Pancreas (tissue), 10 donors: ENCODE results near the gene NHLRC1. TPM values are rescaled to one million over a fixed set of nuclear protein-coding genes. Genes with fewer than 3 reads are reported as not detected.

Experiments used
- ATAC-seq, 4 donors: fragments of 200-7000 bp; cut with Tn5 transposase; one replicate each; pipeline versions ENCODE4 v1.8.0 to v1.9.1; 2020; ENCODE audit warnings: mild to moderate bottlenecking in 4 of 4, moderate library complexity in 4 of 4
- DNase-seq, 6 donors: peaks; one replicate each; pipeline ENCODE4 v3.0.0-alpha.2; 2020
- FAIRE-seq: peaks from 2 replicates; lab custom pipeline; 2012; peaks lifted over from hg19 to GRCh38; lab: Jason Lieb, UNC
- H3K27ac ChIP-seq, 4 donors: fragments of 200-600 bp; sonication (generic); 1 replicate in 3 of 4; 2 replicates in 1 of 4; pipeline versions ENCODE4 v1.5.0 to v1.8.0; 2020
- H3K27me3 ChIP-seq, 4 donors: fragments of 200-600 bp; one replicate each; pipeline ENCODE4 v1.8.0; 2021
- H3K36me3 ChIP-seq, 3 donors: fragments of 200-600 bp; sonication (generic) in 1 of 3; one replicate each; pipeline versions ENCODE4 v1.5.0 to v1.8.0; 2020 to 2021
- H3K4me1 ChIP-seq, 3 donors: fragments of 200-600 bp; one replicate each; pipeline ENCODE4 v1.8.0; 2021
- H3K4me3 ChIP-seq, 4 donors: fragments of 200-600 bp; sonication (generic) in 2 of 4; one replicate each; pipeline versions ENCODE4 v1.5.0 to v1.8.0; 2020 to 2021
- H3K9me3 ChIP-seq, 4 donors: fragments of 200-600 bp; one replicate each; pipeline ENCODE4 v1.8.0; 2021
- WGBS, 2 donors: extraction: QIAGEN DNeasy Blood & Tissue Kit; methylation state at CpG; one replicate each; pipeline ENCODE4 v1.1.7; 2013; 5-methylcytosine and 5-hydroxymethylcytosine counted together
- intact Hi-C, 3 donors: fragments of 100-400 bp; cut with DNase I; formaldehyde crosslinking; loops; one replicate each; pipeline versions ENCODE4 v1.11.1 to v1.14.2; 2022
- polyA plus RNA-seq, 2 donors: library from polyadenylated mRNA; stranded (reverse); fragments of 200-250 nt; gene quantifications; one replicate each; pipeline ENCODE4 v1.2.3, GENCODE V29; 2013
- total RNA-seq, 6 donors: library from RNA; stranded (reverse); fragmentation: NEBNext Ultra II Directional in 4 of 6; extraction: Animal tissue kit (Norgen Biotek cat#: 25700) in 4 of 6; gene quantifications; one replicate each; pipeline versions ENCODE4 v1.2.1 to v1.2.4, GENCODE V29; 2021 to 2023
- TF ChIP-seq, protein P1 (sequence below), 4 donors: fragments of 200-600 bp; sonication (generic) in 3 of 4; IDR thresholded peaks; one replicate each; pipeline versions ENCODE4 v1.5.0 to v1.8.0; 2021; ENCODE audit warnings: antibody characterized with exemption in 4 of 4
- donor health status: healthy with polysubstance abuse.
- donor health status: DM: no; HTN: no; CAD: no; lungs with moderate emphysema.
- donor health status: DM: no; HTN: no; CAD: no.
- donor health status: control.
- donor health status: control.
- donor health status: Bipolar disorder and iron deficiency.
- donor health status: DM: yes; HTN: yes; CAD: no.
- donor health status: DM: no; HTN: no; CAD: no.
- donor health status: DM: no; HTN: no; CAD: no.
- donor health status: DM: yes; HTN: yes; CAD: no.

NHLRC1 gene
- total and polyA plus RNA-seq, 8 donors, result 0.93 to 1.8 (median 1.2) TPM

DNA sequence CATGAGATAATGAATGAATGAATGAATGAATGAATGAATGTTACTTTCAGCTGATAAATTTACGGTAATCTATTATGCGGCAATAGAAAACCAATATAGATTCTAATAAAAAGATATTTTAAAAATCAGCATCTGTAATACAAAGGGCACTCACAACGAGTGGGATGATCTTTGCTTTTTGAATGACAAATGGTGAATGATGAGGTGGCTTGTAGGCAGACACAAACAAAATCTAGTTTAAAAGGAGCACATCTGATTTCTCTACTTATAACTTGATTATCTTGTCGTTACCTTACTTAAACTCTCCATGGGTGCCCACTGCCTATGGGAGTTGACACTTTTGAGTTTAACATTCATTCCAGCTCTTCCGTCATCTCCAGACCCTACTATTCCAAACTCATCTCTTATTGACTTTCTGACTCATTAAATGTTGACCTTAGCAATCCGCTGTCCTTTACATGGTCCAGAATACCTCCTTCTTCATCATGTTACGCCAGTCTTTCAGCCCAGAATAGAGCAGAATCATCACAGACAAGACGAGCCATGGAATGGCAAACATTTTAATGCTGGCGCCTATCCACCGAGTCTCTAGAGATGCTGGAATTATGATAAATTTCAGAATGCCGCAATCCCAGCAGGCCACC, 41.3 kb downstream of the NHLRC1 start:
- intact Hi-C loops, result no loop called here
- DNase-seq (no peak), ATAC-seq (no peak), FAIRE-seq (no peak)
- Histone ChIP-seq H3K4me3 (no peak overlapping the region), H3K4me1 (no peaks in the 10 kb centered on the region), H3K27me3 (no peaks in the 10 kb centered on the region), H3K27ac (no peak overlapping the region), H3K9me3 (no peaks in the 10 kb centered on the region), H3K36me3 (no peaks in the 10 kb centered on the region)
- TF ChIP-seq, protein P1, sequence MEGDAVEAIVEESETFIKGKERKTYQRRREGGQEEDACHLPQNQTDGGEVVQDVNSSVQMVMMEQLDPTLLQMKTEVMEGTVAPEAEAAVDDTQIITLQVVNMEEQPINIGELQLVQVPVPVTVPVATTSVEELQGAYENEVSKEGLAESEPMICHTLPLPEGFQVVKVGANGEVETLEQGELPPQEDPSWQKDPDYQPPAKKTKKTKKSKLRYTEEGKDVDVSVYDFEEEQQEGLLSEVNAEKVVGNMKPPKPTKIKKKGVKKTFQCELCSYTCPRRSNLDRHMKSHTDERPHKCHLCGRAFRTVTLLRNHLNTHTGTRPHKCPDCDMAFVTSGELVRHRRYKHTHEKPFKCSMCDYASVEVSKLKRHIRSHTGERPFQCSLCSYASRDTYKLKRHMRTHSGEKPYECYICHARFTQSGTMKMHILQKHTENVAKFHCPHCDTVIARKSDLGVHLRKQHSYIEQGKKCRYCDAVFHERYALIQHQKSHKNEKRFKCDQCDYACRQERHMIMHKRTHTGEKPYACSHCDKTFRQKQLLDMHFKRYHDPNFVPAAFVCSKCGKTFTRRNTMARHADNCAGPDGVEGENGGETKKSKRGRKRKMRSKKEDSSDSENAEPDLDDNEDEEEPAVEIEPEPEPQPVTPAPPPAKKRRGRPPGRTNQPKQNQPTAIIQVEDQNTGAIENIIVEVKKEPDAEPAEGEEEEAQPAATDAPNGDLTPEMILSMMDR (IDR thresholded peaks at IDR 0.05), result no peak
- 76 to 87% methylated on average over 11 of the region's 11 CpGs for WGBS, 2 donors

DNA sequence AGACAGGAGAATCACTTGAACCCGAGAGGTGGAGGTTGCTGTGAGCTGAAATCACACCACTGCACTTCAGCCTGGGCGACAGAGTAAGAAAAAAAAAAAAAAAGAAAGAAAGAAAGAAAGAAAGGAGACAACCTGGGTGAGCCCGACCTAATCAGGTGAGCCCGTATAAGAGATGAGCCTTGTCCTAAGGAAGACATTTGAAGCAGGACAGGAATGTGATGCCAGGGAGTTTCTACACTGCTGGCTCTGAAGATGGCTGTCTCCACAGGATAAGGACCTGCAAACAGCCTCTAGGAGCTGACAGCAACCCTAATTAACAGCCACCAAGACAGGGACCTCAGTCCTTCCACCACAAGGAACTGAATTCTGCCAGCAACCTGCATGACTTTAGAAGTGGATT, 41.9 kb downstream of the NHLRC1 start:
- no peak overlapping the region for H3K27ac ChIP-seq
- H3K36me3 ChIP-seq, result no peaks in the 10 kb centered on the region
- TF ChIP-seq, protein P1 (IDR thresholded peaks at IDR 0.05), result no peak
- H3K4me3 ChIP-seq, result no peak overlapping the region
- H3K4me1 ChIP-seq, result no peaks in the 10 kb centered on the region
- 89 to 95% methylated on average over 4 of the region's 4 CpGs for WGBS, 2 donors
- intact Hi-C loops, result no loop called here
- no peak for ATAC-seq
- H3K9me3 ChIP-seq, result no peaks in the 10 kb centered on the region
- FAIRE-seq, result no peak
- H3K27me3 ChIP-seq, result no peaks in the 10 kb centered on the region
- DNase-seq, result no peak

DNA sequence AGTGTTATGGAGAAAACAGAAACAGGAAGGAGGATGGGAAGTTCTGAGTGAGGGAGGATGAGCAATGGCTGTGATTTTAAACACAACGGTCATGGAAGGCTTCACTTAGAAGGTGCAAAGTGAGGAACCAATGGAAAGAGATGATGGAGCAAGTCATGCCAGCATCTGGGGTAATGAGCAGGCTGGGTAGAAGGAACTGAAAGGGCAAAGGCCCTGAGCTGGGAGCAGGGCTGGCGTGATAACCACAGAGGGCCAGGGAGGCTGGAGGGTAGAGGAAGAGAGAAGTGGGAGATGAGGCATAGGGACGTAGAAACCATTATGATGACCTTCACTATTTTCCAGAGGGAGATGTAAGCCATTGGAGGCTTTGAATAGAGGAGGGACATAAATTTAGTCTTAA, 43.6 kb downstream of the NHLRC1 start:
- no peak overlapping the region for H3K27ac ChIP-seq
- TF ChIP-seq, protein P1 (IDR thresholded peaks at IDR 0.05), result no peak
- H3K27me3 ChIP-seq, result no peaks in the 10 kb centered on the region
- FAIRE-seq (no peak), ATAC-seq (no peak), DNase-seq (no peak)
- intact Hi-C loops, result no loop called here
- H3K9me3 ChIP-seq, result no peaks in the 10 kb centered on the region
- no peaks in the 10 kb centered on the region for H3K4me1 ChIP-seq
- no peaks in the 10 kb centered on the region for H3K36me3 ChIP-seq
- no peak overlapping the region for H3K4me3 ChIP-seq
- 84 to 91% methylated on average over 3 of the region's 3 CpGs for WGBS, 2 donors

DNA sequence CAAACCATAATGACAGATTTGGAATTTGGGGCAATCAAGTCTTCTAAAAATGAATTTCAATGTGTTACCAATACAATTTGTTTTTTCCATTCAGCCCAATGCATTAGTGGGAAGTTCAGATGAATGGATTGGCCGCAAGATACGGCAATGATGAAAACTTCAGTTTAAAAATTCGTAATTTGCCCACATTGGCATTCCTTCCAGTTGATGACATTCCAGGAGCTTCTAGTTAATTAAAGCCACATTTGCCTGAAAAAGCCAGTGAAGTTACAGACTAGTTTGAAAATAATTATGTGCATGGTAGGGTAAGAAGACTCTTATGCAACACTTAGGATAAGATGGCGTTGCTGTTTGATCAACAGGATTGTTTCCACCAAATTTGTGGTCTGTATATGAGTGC, 46.2 kb downstream of the NHLRC1 start:
- no peak overlapping the region for H3K27ac ChIP-seq
- no peaks in the 10 kb centered on the region for H3K4me1 ChIP-seq
- ATAC-seq (no peak), DNase-seq (no peak), FAIRE-seq (no peak)
- H3K9me3 ChIP-seq, result no peaks in the 10 kb centered on the region
- no peaks in the 10 kb centered on the region for H3K27me3 ChIP-seq
- intact Hi-C loops, result no loop called here
- 92 to 93% methylated on average over 4 of the region's 4 CpGs for WGBS, 2 donors
- TF ChIP-seq, protein P1 (IDR thresholded peaks at IDR 0.05), result no peak
- H3K36me3 ChIP-seq, result no peaks in the 10 kb centered on the region
- no peak overlapping the region for H3K4me3 ChIP-seq

DNA sequence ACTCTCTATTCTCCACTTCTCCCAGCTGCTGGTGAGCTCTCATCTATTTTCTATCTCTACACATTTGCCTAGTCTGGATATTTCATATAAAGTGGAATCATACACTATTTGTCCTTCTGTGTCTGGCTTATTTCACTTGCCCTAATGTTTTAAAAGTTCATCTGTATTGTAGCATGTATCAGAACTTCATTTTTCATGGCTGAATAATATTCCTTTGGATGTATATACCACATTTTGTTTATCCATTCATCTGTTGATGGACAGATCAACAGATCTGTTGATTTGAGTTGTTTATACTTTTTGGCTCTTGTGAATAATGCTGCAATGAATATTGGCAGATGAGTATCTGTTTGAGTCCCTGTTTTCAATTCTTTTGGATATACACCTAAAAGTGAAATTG, 49.6 kb downstream of the NHLRC1 start:
- DNase-seq (no peak), ATAC-seq (no peak), FAIRE-seq (no peak)
- Histone ChIP-seq H3K4me3 (no peak overlapping the region), H3K27ac (no peak overlapping the region), H3K36me3 (no peaks in the 10 kb centered on the region), H3K9me3 (no peaks in the 10 kb centered on the region), H3K4me1 (no peaks in the 10 kb centered on the region), H3K27me3 (no peaks in the 10 kb centered on the region)
- intact Hi-C loops, result no loop called here
- TF ChIP-seq, protein P1 (IDR thresholded peaks at IDR 0.05), result no peak
